Smooth muscle cell of trachea (primary cell): Measurements from ENCODE around the gene ZNF808. TPM values are rescaled to one million over a fixed set of nuclear protein-coding genes. Genes with fewer than 3 reads are reported as not detected.

Source experiments
- total RNA-seq: library from RNA; depleted of rRNA; stranded (reverse); fragments of >200 nt; gene quantifications from 2 replicates; pipeline ENCODE4 v1.2.1, GENCODE V29; 2014

The ZNF808 gene
- total RNA-seq = 16.0 and 18.0 TPM in 2 replicates

DNA sequence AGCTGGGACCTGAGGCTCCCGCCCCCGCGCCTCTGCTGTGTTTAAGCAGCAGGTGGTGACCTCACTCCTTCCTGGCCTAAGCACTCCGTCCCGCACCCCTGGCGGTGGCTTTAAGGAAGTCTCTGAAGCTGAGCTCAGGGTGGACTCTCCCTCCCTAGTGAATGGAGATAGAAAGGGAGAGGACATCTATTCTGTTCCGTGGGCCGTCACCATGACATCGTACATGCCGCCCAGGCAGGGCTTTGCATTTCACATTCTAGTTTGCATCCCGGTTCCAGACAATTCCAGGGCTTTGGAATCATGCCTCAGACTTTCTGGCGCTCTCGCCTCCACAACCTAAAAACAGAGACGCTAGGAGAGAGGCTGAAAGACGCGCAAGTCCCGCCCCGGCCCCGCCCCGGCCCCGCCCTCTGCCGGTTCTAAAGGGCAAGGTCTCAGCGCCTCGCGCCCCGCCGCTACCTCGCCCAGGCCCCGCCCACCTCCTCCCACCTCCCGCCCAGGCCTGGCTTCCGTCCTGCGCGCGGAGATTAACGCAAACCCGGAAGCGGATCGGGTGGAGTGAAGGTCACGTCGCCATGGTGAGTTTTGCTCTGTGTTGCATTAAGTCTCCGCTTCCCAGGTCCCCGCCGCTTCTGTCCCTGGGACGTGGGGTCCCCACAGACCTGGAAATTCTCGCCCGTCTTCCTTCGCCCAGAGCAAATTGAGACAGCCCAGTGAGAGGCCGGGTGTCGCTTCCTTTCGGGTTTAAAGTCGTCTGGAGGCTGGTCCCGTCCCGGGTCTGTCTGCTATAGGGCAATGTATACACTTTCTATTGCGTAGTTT, at the start of gene ZNF808:
ZNF808 (plus strand) TSS at position 535 of the 822 bp plus-strand sequence. CDS start 15,617 bp downstream, outside the sequence.

DNA sequence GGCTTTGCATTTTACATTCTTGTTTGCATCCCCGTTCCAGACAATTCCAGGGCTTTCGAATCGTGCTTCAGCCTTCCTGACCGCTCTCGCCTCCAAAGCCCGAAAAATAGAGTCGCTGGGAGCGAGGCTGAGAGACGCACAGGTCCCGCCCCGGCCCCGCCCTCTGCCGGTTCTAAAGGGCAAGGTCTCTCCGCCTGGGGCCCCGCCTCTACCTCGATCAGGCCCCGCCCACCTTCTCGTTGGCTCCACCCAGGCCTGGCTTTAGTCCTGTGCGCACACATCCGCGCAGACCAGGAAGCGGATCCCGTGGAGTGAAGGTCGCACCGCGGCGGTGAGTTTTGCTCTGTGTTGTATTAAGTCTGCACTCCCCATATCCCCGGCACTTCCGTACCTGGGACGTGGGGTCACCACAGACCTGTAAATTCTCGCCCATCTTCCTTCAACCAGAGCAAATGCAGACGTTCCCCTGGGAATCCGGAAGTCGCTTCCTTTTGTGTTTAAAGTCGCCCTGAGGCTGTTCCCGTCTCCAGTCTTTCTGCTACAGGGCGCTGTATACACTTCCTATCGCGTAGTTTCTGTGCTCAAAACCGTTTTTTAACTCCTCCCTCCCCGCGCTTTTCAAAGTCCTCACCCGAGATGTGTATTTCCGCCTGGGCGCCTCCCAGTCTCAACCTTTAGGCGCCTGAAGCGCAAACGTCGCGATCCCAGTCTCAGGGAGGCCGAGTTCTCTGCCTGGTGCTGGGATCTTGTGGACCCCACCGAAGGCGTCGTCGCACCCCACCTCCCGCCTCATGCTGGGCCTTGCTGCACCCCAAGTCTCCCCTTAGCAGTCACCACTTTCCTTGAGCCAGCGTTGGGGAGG, 42.8 kb downstream of the ZNF808 start, which contains the start of gene ZNF701:
ZNF701 (plus strand) TSS at position 288 of the 862 bp plus-strand sequence. CDS start 3,861 bp downstream, outside the sequence.

Other genes starting within 250 kb of the ZNF808 start
- gene ZNF480, start 230.5 kb upstream of the ZNF808 start, total RNA-seq = 5.5 and 6.5 TPM in 2 replicates
- 2.9 and 4.3 TPM in 2 replicates for gene ZNF610, start 191.4 kb upstream of the ZNF808 start, total RNA-seq
- 21.8 and 28.2 TPM in 2 replicates for gene ZNF880, start 157.7 kb upstream of the ZNF808 start, total RNA-seq
- 30.4 and 38.3 TPM in 2 replicates for gene ZNF528, start 129.8 kb upstream of the ZNF808 start, total RNA-seq
- 0.17 TPM in 1 of 2 replicates, not detected in the other for gene ZNF534, start 98.5 kb upstream of the ZNF808 start, total RNA-seq
- gene ZNF578, start 74.1 kb upstream of the ZNF808 start, total RNA-seq = 6.3 and 7.0 TPM in 2 replicates
- gene ZNF701, start 42.6 kb downstream of the ZNF808 start, total RNA-seq = 14.1 and 16.1 TPM in 2 replicates
- gene ZNF83, start 110.7 kb downstream of the ZNF808 start, total RNA-seq = 50.6 and 56.7 TPM in 2 replicates
- gene ZNF611, start 207.4 kb downstream of the ZNF808 start, total RNA-seq = 15.4 and 16.9 TPM in 2 replicates